Tibial nerve (tissue), 4 donors: ENCODE measurements around the gene RALGAPB. TPM values are rescaled to one million over a fixed set of nuclear protein-coding genes. Genes with fewer than 3 reads are reported as not detected.

Experiments
- DNase-seq, 2 donors: peaks; one replicate each; pipeline ENCODE4 v3.0.0-alpha.2; 2019; ENCODE audit warnings: low spot score in 2 of 2
- H3K27ac ChIP-seq, 4 donors: fragments of 200-600 bp; sonication (generic) in 3 of 4; one replicate each; pipeline ENCODE4 v1.5.1; 2017 to 2019; ENCODE audit warnings: mild to moderate bottlenecking in 1 of 4
- H3K27me3 ChIP-seq, 2 donors: fragments of 200-600 bp; sonication (generic) in 1 of 2; one replicate each; pipeline versions ENCODE4 v1.5.1 to v1.6.0; 2017 to 2019
- H3K36me3 ChIP-seq, 3 donors: fragments of 200-600 bp; sonication (generic); one replicate each; pipeline ENCODE4 v1.5.1; 2018 to 2019
- H3K4me1 ChIP-seq, 4 donors: fragments of 200-600 bp; sonication (generic) in 3 of 4; one replicate each; pipeline ENCODE4 v1.5.1; 2017 to 2019
- H3K4me3 ChIP-seq, 4 donors: fragments of 200-600 bp; sonication (generic) in 3 of 4; one replicate each; pipeline ENCODE4 v1.5.1; 2017 to 2019; ENCODE audit warnings: mild to moderate bottlenecking in 1 of 4, moderate library complexity in 1 of 4
- H3K9me3 ChIP-seq, 4 donors: fragments of 200-600 bp; sonication (generic) in 3 of 4; one replicate each; pipeline ENCODE4 v1.5.1; 2017 to 2019
- CTCF ChIP-seq, 5 experiments: fragments of 200-600 bp in 3 of 5; fragments of 450-650 bp in 2 of 5; sonication (generic) in 3 of 5; IDR thresholded peaks; one replicate each; pipeline ENCODE4 v1.5.1; 2016 to 2019; ENCODE audit warnings: antibody characterized with exemption in 5 of 5, mild to moderate bottlenecking in 3 of 5, moderate library complexity in 2 of 5
- EP300 ChIP-seq, 2 donors: sonication (generic); formaldehyde crosslinking; IDR thresholded peaks; one replicate each; pipeline ENCODE4 v1.6.1; 2017; ENCODE audit warnings: antibody characterized with exemption in 2 of 2, mild to moderate bottlenecking in 1 of 2
- POLR2A ChIP-seq, 2 donors: fragments of 450-650 bp; IDR thresholded peaks; one replicate each; pipeline ENCODE4 v1.6.1; 2017; ENCODE audit warnings: antibody characterized with exemption in 2 of 2, mild to moderate bottlenecking in 2 of 2, moderate library complexity in 2 of 2
- WGBS, 2 donors: methylation state at CpG; one replicate each; pipeline ENCODE4 v1.1.5; 2018; 5-methylcytosine and 5-hydroxymethylcytosine counted together
- total RNA-seq, 4 donors: library from RNA; depleted of rRNA; stranded (reverse); fragments of >200 nt; gene quantifications; one replicate each; pipeline ENCODE4 v1.1.0, GENCODE V29; 2016

RALGAPB gene
- total RNA-seq, 4 donors from 2014 or later: 33.9 to 45.9 (median 44.3) TPM

- Histone ChIP-seq H3K4me1 (no peaks in the 10 kb centered on the region), H3K9me3 (no peaks in the 10 kb centered on the region), H3K27ac (no peak overlapping the region), H3K27me3 (no peaks in the 10 kb centered on the region), H3K4me3 (no peak overlapping the region), H3K36me3 (peaks cover 0 to 13% (median 0%) of the 10 kb centered on the region in 3 donors)
- WGBS, 2 donors: 62 to 65% methylated on average over 4 of the region's 4 CpGs
- no peak for TF ChIP-seq POLR2A (IDR thresholded peaks at IDR 0.05)
- TF ChIP-seq CTCF (IDR thresholded peaks at IDR 0.05): no peak
- TF ChIP-seq EP300 (IDR thresholded peaks at IDR 0.05): no peak
- no peak for DNase-seq
Measured at GRCh38 chr20:38581830-38582358, 109.3 kb downstream of the RALGAPB start.

DNA sequence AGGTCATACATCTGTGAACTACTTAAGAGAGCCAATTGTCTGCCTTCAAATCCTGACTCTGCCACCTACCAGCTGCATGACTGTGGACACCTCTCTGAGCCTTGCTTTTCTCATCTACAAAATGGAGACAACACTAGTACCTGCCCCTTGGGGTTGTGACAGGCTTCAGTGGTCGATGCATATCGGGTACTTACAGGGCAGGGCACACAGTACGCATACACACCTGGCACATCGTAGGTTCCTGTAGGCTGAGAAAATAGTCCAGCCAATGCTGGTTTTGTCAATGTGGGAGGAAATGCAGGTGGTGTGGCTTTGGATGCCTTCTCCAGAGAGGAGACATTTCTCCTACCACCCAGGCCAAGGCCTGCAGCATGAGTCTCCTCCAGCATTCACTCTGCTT lies 110.7 kb downstream of the RALGAPB start:
- no peaks in the 10 kb centered on the region for H3K27me3 ChIP-seq
- H3K9me3 ChIP-seq: no peaks in the 10 kb centered on the region
- 93 to 96% methylated on average over 4 of the region's 4 CpGs for whole genome bisulfite sequencing, 2 donors
- DNase-seq: no peak
- no peaks in the 10 kb centered on the region for H3K36me3 ChIP-seq
- no peaks in the 10 kb centered on the region for H3K4me1 ChIP-seq
- TF ChIP-seq POLR2A (IDR thresholded peaks at IDR 0.05): no peak
- no peak for TF ChIP-seq EP300 (IDR thresholded peaks at IDR 0.05)
- no peak for TF ChIP-seq CTCF (IDR thresholded peaks at IDR 0.05)
- no peak overlapping the region for H3K27ac ChIP-seq
- H3K4me3 ChIP-seq: no peak overlapping the region

GRCh38 chr20:38584099-38584763 lies 111.6 kb downstream of the RALGAPB start:
- H3K27ac ChIP-seq: no peak overlapping the region
- 45 to 46% methylated on average over 7 of the region's 7 CpGs for WGBS, 2 donors
- no peaks in the 10 kb centered on the region for H3K9me3 ChIP-seq

GRCh38 chr20:38585404-38586180 lies 112.9 kb downstream of the RALGAPB start:
- H3K27me3 ChIP-seq: peaks cover 0 to 1% of the 10 kb centered on the region in 2 donors
- H3K36me3 ChIP-seq: no peaks in the 10 kb centered on the region
- WGBS, 2 donors: 79% methylated on average over 10 of the region's 10 CpGs
- no peak for DNase-seq
- no peak for TF ChIP-seq EP300 (IDR thresholded peaks at IDR 0.05)
- TF ChIP-seq POLR2A (IDR thresholded peaks at IDR 0.05): no peak
- TF ChIP-seq CTCF (IDR thresholded peaks at IDR 0.05): no peak
- H3K27ac ChIP-seq: no peak overlapping the region
- no peaks in the 10 kb centered on the region for H3K9me3 ChIP-seq
- no peak overlapping the region for H3K4me3 ChIP-seq
- H3K4me1 ChIP-seq: no peaks in the 10 kb centered on the region

More at GRCh38 chr20:38584099-38584763, 111.6 kb downstream of the RALGAPB start:
- Histone ChIP-seq H3K4me1 (no peaks in the 10 kb centered on the region), H3K4me3 (no peak overlapping the region), H3K36me3 (no peaks in the 10 kb centered on the region), H3K27me3 (no peaks in the 10 kb centered on the region)
- TF ChIP-seq EP300 (IDR thresholded peaks at IDR 0.05) (no peak), CTCF (IDR thresholded peaks at IDR 0.05) (no peak), POLR2A (IDR thresholded peaks at IDR 0.05) (no peak)
- DNase-seq: no peak

DNA sequence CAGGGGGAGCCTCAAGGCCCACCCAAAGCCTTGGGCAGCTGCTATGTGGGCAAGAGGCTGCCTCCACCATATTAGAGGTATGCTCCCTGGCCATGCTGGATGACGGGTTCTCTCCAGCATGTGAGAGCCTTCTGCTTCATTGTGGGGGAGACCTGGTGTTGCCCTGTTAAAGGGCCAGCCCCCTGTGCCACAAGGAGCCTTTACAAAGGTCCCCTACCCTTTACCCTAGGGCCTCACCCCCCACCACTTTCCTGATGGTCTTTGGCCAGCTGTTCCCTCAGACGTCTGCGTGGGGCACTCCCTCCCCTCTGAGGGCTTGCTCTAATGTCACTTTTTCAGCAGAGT lies 113.5 kb downstream of the RALGAPB start:
- H3K4me1 ChIP-seq: no peaks in the 10 kb centered on the region
- 52 to 68% methylated on average over 3 of the region's 3 CpGs for WGBS, 2 donors
- H3K27ac ChIP-seq: no peak overlapping the region
- no peak overlapping the region for H3K4me3 ChIP-seq
- H3K36me3 ChIP-seq: no peaks in the 10 kb centered on the region
- peaks cover 0 to 6% of the 10 kb centered on the region in 2 donors for H3K27me3 ChIP-seq
- no peak for TF ChIP-seq POLR2A (IDR thresholded peaks at IDR 0.05)
- no peak for DNase-seq
- H3K9me3 ChIP-seq: no peaks in the 10 kb centered on the region
